A673 (cell line): ENCODE results near the gene EXD3. TPM values are rescaled to one million over a fixed set of nuclear protein-coding genes. Genes with fewer than 3 reads are reported as not detected.
A peak's percentile ranks its signal among the peaks of the same experiment; 100 is the strongest.

Experiments
- BruUV-seq: library from RNA; stranded (reverse); fragments of 400-500 nt; replicated peaks from 2 replicates; lab custom pipeline; 2021; lab: Mats Ljungman, UMichigan
- CTCF ChIA-PET: fragments of 300-600 bp; sonication (Branson Sonifier 250); formaldehyde crosslinking; loops from one replicate; lab custom pipeline; 2022; ENCODE audit warnings: antibody characterized with exemption; lab: Charles Lee
- POLR2A ChIA-PET: fragments of 300-600 bp; sonication (Branson Sonifier 250); formaldehyde crosslinking; loops from one replicate; lab custom pipeline; 2022; ENCODE audit warnings: antibody characterized with exemption; ENCODE audit not compliant: low non-redundant PET; lab: Charles Lee
- DNase-seq: peaks from one replicate; pipeline ENCODE4 v3.0.0-alpha.2; 2015; ENCODE audit warnings: low spot score
- H3K27ac ChIP-seq: fragments of 200-600 bp; sonication (generic); 2 replicates; pipeline ENCODE4 v1.5.1; 2016; ENCODE audit warnings: mixed run types, low read depth, mild to moderate bottlenecking, mixed read lengths, antibody characterized with exemption, low read length; ENCODE audit not compliant: poor library complexity, severe bottlenecking
- H3K27me3 ChIP-seq: fragments of 200-600 bp; sonication (generic); replicated peaks from 2 replicates; pipeline ENCODE4 v1.6.1; 2017; ENCODE audit warnings: mixed run types, low read depth, mild to moderate bottlenecking, mixed read lengths, antibody characterized with exemption, low read length; ENCODE audit not compliant: insufficient read depth, poor library complexity
- H3K36me3 ChIP-seq: fragments of 200-600 bp; sonication (generic); 2 replicates; pipeline ENCODE4 v1.6.1; 2016; ENCODE audit warnings: mixed run types, mild to moderate bottlenecking, mixed read lengths, antibody characterized with exemption, low read length; ENCODE audit not compliant: insufficient read depth, poor library complexity, severe bottlenecking
- H3K4me1 ChIP-seq: fragments of 200-600 bp; sonication (generic); 2 replicates; pipeline ENCODE4 v1.6.1; 2017; ENCODE audit warnings: mixed run types, mild to moderate bottlenecking, mixed read lengths, antibody characterized with exemption, low read length; ENCODE audit not compliant: insufficient read depth, poor library complexity, severe bottlenecking
- H3K4me3 ChIP-seq: fragments of 200-600 bp; sonication (generic); 2 replicates; pipeline ENCODE4 v1.5.1; 2016; ENCODE audit warnings: low read depth, mixed run types, mild to moderate bottlenecking, mixed read lengths, low read length; ENCODE audit not compliant: poor library complexity, severe bottlenecking
- H3K9me3 ChIP-seq: fragments of 200-600 bp; sonication (generic); 2 replicates; pipeline ENCODE4 v1.6.1; 2016; ENCODE audit warnings: mixed run types, low read depth, mild to moderate bottlenecking, mixed read lengths, antibody characterized with exemption, low read length; ENCODE audit not compliant: poor library complexity, severe bottlenecking
- CTCF ChIP-seq: fragments of 300-800, 200-600 bp; sonication (generic); conservative IDR thresholded peaks from 2 replicates; pipeline ENCODE4 v1.5.1; 2017; ENCODE audit warnings: low read depth, mild to moderate bottlenecking, antibody characterized with exemption, low read length, moderate library complexity, mixed read lengths
- EZH2 ChIP-seq: fragments of 200-600 bp; sonication (generic); IDR thresholded peaks from 2 replicates; pipeline ENCODE4 v1.6.1; 2017; ENCODE audit warnings: borderline replicate concordance, low read depth, mild to moderate bottlenecking, mixed read lengths, antibody characterized with exemption, low read length; ENCODE audit not compliant: poor library complexity, severe bottlenecking
- intact Hi-C: fragments of 100-400 bp; cut with micrococcal nuclease; formaldehyde crosslinking; loops from one replicate; pipeline ENCODE4 v1.10.0; 2022; ENCODE audit not compliant: unreplicated experiment
- total RNA-seq: library from RNA; stranded (reverse); gene quantifications from 2 replicates; pipeline ENCODE4 v1.2.3, GENCODE V29; 2021

EXD3 gene
- total RNA-seq, 1 experiment from 2014 or later = 6.3 TPM

- H3K27ac ChIP-seq = peak overlapping the region; percentile 79
- DNase-seq = no peak
- no TSS peak for BruUV-seq
- no peaks in the 10 kb centered on the region for H3K27me3 ChIP-seq
- intact Hi-C loops = no loop called here
- ChIA-PET POLR2A (interaction anchor here (0.6 to 0.7 kb wide), 3 partner anchors 10 to 93 kb away, joined by 3 read pairs; no protein-coding TSS in a partner anchor), CTCF (interaction anchor here (0.6 kb wide), 1 partner anchor 223 kb away, joined by 3 read pairs; no protein-coding TSS in a partner anchor)
- peak overlapping the region; percentile 80 for H3K4me3 ChIP-seq
- H3K9me3 ChIP-seq = no peaks in the 10 kb centered on the region
- TF ChIP-seq EZH2 (no peak), CTCF (no peak)
- peaks cover 13% of the 10 kb centered on the region for H3K4me1 ChIP-seq
- H3K36me3 ChIP-seq = no peaks in the 10 kb centered on the region
These were observed 36.8 kb upstream of the EXD3 start for GRCh38 chr9:137459601-137460362.

GRCh38 chr9:137459152-137459600, 36.2 kb upstream of the EXD3 start, which contains the start of gene NSMF:
Gene NSMF, minus strand, starts transcription at chr9:137459334. Its CDS starts 232 bp downstream, at chr9:137459102.
- Histone ChIP-seq H3K36me3 (no peaks in the 10 kb centered on the region), H3K27me3 (no peaks in the 10 kb centered on the region), H3K9me3 (no peaks in the 10 kb centered on the region), H3K27ac (peak within 1 kb of the TSS; percentile 79), H3K4me3 (peak within 1 kb of the TSS; percentile 80), H3K4me1 (peaks cover 16% of the 10 kb centered on the region)
- intact Hi-C loops = no loop called here
- no TSS peak for BruUV-seq
- ChIA-PET CTCF (interaction anchor here (0.6 kb wide), 1 partner anchor 222 kb away, joined by 3 read pairs; no protein-coding TSS in a partner anchor), POLR2A (interaction anchor here (0.6 to 0.7 kb wide), 2 partner anchors 32 to 93 kb away, joined by 3 read pairs; no protein-coding TSS in a partner anchor)
- peak; percentile 92 for DNase-seq
- TF ChIP-seq EZH2 (no peak), CTCF (no peak)

- DNase-seq = peak; percentile 46
- H3K4me3 ChIP-seq = peak overlapping the region; percentile 80
- no peaks in the 10 kb centered on the region for H3K9me3 ChIP-seq
- POLR2A ChIA-PET = no interaction called here
- H3K27ac ChIP-seq = peak overlapping the region; percentile 79
- peaks cover 20% of the 10 kb centered on the region for H3K4me1 ChIP-seq
- no peak for TF ChIP-seq CTCF
- no peak for TF ChIP-seq EZH2
- BruUV-seq = no TSS peak
- no peaks in the 10 kb centered on the region for H3K36me3 ChIP-seq
- H3K27me3 ChIP-seq = no peaks in the 10 kb centered on the region
- intact Hi-C loops = no loop called here
- CTCF ChIA-PET = no interaction called here
These were observed 35.5 kb upstream of the EXD3 start for GRCh38 chr9:137458194-137459151.
